GM18505 (cell line): Measurements from ENCODE around the gene SAMM50.

Experiments used
- ATAC-seq: cut with Tn5 transposase; IDR thresholded peaks from one replicate; pipeline ENCODE4 v1.9.1; 2021; ENCODE audit not compliant: unreplicated experiment
- POLR2A ChIP-seq: IDR thresholded peaks from 4 replicates; pipeline ENCODE4 v1.6.1; 2011; ENCODE audit warnings: borderline replicate concordance; ENCODE audit not compliant: insufficient read depth, insufficient read length; ENCODE audit errors: extremely low read depth

The SAMM50 gene

DNA sequence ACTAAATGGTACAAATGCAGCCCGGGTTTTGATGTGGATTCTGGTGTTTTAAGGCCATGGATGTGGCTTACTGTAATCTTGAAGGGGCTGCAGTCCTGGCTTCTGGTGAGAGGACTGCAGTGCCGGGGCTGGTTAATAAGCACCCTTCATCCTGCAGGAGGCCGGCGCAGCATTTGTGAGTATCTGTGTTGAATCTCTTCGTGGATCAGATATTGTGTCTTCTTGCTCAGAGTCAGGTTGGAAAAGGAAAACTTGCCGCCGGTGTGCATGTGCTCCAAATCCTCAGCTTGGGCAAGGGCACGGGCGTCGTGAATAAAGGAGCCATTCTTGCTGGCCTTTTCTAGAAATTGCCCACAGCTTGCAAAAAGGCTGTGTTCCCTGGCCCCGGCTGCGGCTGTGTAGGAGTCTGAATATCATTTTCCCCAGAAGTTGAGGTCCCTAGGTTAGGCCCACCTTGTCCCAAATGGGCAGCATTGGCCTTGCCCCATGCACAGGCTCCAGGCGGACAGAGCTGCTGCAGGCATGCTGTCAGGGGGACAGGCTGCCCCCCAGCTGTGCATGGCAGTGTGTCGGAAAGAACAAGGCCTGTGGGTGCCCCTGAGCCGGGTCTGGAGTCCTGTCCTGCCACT lies 39.9 kb downstream of the SAMM50 start:
- no peak for ATAC-seq
- no peak for TF ChIP-seq POLR2A

- no peak for ATAC-seq
- no peak for TF ChIP-seq POLR2A
These were observed 40.5 kb downstream of the SAMM50 start for GRCh38 chr22:43995798-43996169.

DNA sequence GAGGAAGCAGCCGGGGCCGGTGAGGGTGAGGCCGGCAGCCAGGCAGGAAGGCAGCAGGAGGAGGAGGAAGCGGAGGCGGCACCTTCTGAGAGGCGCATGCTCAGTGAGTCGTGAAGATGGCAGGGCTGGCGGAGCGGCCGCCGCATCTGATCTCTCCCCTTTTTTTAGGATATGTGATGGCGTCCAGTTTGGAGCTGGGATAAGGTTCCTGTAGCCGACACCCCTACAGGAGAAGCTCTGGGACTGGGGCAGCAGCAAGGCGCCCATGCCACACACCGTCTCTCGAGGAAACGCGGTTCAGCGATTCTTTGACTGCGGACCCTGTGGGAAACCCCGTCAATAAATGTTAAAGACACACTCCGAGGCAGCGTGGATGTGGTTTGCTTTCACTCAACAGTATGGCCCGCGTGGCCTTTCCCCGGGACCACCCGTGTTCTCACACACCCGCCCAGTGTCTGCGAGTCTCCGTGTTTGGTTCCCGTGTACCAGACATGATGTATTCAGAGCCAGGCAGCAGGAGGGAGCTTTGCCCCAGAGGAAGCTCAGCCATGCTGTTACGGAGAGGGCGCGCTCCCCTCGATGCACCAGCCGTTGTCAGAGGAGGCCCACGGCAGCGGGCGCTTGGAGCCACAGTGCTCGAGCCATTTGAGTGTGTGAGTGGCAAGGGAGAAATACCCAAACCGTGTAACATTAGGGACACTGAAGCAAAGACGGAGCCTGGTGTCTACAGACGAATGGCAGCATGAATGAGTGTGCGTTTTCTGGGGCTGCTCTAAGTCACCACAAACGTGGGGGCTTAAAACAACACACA lies 41.1 kb downstream of the SAMM50 start:
- TF ChIP-seq POLR2A, result peak; percentile 61
- ATAC-seq, result no peak

- TF ChIP-seq POLR2A, result no peak
These were observed 41.7 kb downstream of the SAMM50 start for GRCh38 chr22:43996981-43997265.

DNA sequence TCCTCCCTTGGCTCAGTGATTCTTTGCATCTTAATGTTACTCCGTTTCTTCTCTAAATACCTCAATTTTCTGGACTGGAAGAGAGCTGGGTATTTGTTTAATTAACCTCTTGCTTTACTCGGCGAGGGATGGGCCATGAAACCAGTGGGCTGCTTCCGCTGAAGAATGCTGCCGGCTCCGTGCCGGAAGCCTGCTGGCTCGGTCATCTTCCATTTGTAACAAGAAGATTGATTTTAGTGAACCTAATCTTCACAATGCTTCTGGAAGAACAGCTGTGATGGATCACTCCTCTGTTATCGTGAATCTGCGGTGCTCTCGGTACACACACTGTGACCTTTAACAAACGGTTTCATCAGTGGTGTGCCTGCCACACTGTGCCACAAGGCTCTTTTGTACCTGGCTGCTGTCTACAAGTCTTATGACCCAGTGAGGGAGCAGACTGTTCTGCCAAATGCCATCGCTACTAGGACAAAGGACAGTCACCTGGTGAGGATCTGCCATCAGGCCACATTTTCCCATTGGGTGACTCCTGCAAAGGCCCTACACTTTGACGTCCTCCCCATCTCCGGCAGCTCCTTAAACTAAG lies 43.5 kb downstream of the SAMM50 start:
- ATAC-seq, result no peak
- TF ChIP-seq POLR2A, result no peak

More at GRCh38 chr22:43996981-43997265, 41.7 kb downstream of the SAMM50 start:
- no peak for ATAC-seq

- TF ChIP-seq POLR2A, result no peak
- ATAC-seq, result no peak
These were observed 44.1 kb downstream of the SAMM50 start for GRCh38 chr22:43999378-43999777.

- ATAC-seq, result no peak
- TF ChIP-seq POLR2A, result no peak
These were observed 44.9 kb downstream of the SAMM50 start for GRCh38 chr22:44000123-44000522.

DNA sequence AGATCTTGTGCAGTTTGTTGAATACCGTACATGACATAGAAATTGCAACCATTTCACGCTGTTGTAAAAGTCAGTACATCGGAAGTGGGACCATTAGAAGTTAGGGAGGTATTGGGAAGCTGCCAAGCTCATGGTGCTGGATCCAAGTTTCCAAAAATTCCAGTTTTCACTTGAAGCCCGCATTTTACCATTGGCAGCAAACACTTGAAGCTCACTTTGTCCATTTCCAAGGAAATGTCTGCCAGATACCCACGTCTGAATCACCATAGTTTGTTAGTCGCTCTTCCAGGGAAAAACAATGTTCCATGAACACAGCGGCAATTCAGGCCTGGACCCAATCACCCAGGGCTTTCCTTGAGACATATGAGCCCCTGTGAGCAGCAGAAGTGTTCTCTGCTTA lies 46.3 kb downstream of the SAMM50 start:
- no peak for ATAC-seq
- TF ChIP-seq POLR2A, result no peak

GRCh38 chr22:44002324-44002723 lies 47.1 kb downstream of the SAMM50 start:
- TF ChIP-seq POLR2A, result no peak
- ATAC-seq, result no peak

DNA sequence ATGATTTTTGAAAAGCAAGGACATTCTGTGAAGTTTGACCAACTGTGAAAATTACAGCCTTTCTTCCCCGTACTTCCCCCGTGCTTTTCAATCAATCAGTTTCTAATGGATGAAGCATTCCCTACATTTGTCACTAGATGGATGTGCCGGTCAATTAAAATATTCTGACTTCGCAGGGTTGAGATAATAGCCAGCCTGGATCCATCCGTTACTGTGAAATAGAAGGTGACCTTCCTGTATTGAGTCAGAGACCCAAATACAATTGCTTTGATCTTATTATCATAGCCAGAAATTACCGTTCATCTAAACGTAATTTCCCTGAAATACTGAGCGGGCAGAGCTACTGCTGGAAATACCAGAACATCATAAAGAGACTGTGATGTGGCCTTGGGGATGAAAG lies 47.8 kb downstream of the SAMM50 start:
- no peak for ATAC-seq
- no peak for TF ChIP-seq POLR2A

DNA sequence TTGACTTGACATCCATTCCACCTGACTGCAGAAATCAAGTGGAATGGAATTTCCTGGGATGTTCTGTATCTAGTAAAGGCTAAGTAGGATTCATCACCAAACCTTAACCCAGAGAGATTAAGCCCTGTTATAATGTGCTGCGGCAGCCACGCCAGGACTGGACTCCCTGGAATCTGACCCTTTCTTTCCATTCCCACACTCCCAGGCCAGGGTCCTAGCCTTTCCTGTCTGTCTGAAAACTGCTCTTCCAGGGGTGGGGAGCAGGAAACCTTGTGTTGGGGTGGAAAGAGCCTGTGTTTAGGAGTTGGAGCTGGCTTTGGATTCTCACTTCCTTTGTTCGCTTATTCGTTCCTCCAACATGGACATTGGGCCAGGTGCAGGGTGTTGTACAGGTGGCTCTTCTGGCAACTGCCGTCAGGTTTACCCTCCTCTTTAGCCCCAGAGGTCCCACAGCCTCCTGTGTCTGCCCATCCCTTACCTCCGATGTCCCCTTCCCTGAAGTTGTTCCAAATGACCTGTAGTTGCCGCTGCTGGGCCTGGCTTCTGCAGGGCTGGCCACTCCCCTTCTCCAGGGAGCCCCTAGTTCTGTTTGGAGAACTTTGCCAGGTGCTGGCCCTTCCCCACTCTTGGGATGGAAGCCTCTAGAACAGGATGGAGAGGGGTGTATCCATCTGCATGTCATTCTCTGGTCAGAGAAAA lies 48.3 kb downstream of the SAMM50 start:
- no peak for TF ChIP-seq POLR2A
- no peak for ATAC-seq

DNA sequence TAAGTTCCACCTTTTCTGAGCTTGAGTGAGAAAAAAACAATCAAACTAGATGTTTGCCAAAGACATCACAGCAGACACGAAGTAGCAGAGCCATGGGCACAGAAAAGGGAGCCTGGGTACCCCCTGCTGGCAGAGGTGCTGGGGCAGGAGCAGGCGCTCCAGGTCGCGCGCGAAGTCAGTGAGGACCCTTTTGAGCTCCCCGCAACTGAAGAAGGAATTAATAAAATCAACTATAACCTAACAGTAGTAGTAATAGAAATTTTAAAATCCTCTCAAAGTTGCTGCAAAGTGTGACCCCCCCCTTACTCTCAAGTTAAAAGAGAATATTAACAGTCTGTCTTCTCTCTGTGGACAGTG lies 48.8 kb downstream of the SAMM50 start:
- no peak for ATAC-seq
- TF ChIP-seq POLR2A, result no peak

DNA sequence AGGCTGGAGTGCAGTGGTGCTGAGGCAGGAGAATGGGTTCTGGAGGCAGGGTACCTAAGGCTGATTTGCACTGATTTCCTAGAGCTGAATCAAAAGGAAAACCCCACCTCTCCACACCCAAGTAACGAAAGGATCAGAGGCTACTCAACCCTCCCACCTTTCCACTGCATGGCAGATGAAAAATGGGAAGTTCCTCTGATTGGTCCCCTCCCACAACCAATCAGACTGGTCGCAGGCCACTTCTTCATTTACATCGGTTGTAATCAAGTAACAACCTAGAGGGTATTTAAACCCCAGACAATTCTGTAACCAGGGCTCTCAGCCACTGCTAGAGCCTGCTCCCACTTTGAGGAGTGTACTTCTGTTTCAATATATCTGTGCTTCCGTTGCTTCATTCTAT lies 50.3 kb downstream of the SAMM50 start:
- no peak for ATAC-seq
- TF ChIP-seq POLR2A, result no peak

GRCh38 chr22:44012162-44012561 lies 56.9 kb downstream of the SAMM50 start:
- no peak for TF ChIP-seq POLR2A
- ATAC-seq, result no peak
